ENCODE measurements around the gene COA7. TPM values are rescaled to one million over a fixed set of nuclear protein-coding genes. Genes with fewer than 3 reads are reported as not detected.

The COA7 gene
- total and polyA plus RNA-seq, 2 of the 8 experiments (the other 6 are each of a cell fraction or from before 2014, with no cell fraction given): 23.2 to 61.8 TPM

DNA sequence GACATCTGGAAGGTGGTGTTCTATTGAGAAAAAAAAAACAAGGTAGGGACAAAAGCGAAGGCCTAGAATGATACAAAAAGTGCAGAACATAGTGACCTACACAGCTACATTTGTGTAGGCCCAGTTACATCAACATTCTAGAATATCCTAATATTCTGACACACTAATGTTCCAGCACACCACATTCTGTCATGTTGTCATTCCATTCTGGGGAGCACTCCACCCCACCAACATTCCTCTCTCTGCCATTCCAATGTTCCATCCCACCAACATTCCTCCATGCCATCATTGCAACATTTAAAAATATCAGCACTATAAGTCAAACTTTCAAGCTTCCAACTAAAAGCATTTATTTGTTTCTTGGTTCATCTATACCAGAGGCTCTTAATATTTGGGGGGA, 28.5 kb downstream of the COA7 start:
- Histone ChIP-seq H3K9ac (replicated peaks in 1 of 4; ENCODE audit: extremely low read depth in 1 of 4, low read depth in 3 of 4, low read length in 3 of 4) (no peak overlapping the region), H3K4me1 (replicated peaks in 1 of 4; ENCODE audit: control insufficient read depth in 3 of 4, insufficient read depth in 4 of 4, low read length in 3 of 4) (peaks cover 0 to 3% (median 0%) of the 10 kb centered on the region in 4 experiments; a peak in 3 of 7 replicates), H3K14ac (ENCODE audit: insufficient read length) (no peak overlapping the region), H3K23me2 (ENCODE audit: low read depth, low read length) (no peaks in the 10 kb centered on the region), H3K4ac (replicated peaks; ENCODE audit: insufficient read length, low read depth, low read length) (no peak overlapping the region), H3K27me3 (replicated peaks in 1 of 4; ENCODE audit: control insufficient read depth in 3 of 4, extremely low read depth in 1 of 4, insufficient read depth in 3 of 4, low read length in 3 of 4) (no peaks in the 10 kb centered on the region), H2AK5ac (ENCODE audit: low read depth, low read length) (no peak overlapping the region), H3K79me2 (ENCODE audit: control insufficient read depth in 1 of 2, insufficient read depth in 2 of 2, low read length in 2 of 2) (no peaks in the 10 kb centered on the region), H2BK12ac (ENCODE audit: low read depth, low read length) (no peak overlapping the region), H3K36me3 (ENCODE audit: control insufficient read depth in 2 of 4, insufficient read depth in 4 of 4, low read length in 3 of 4) (no peaks in the 10 kb centered on the region), H2BK5ac (ENCODE audit: low read depth, low read length) (no peak overlapping the region), H3K4me2 (ENCODE audit: insufficient read depth in 1 of 2, low read depth in 2 of 2, low read length in 2 of 2) (no peak overlapping the region), H2AFZ (ENCODE audit: low read length) (no peak overlapping the region), H4K5ac (ENCODE audit: insufficient read length, low read depth, low read length) (no peak overlapping the region), H4K8ac (ENCODE audit: extremely low read depth, insufficient read depth, low read length) (no peak overlapping the region), H2BK120ac (replicated peaks; ENCODE audit: low read depth, low read length) (no peak overlapping the region), H2BK20ac (ENCODE audit: low read length) (no peak overlapping the region), H3K9me3 (ENCODE audit: insufficient read depth in 2 of 2, low read depth in 1 of 2, low read length in 1 of 2) (no peaks in the 10 kb centered on the region), H4K20me1 (replicated peaks in 1 of 2; ENCODE audit: control insufficient read depth in 1 of 2, insufficient read depth in 2 of 2, low read length in 2 of 2) (no peaks in the 10 kb centered on the region), H4K91ac (replicated peaks; ENCODE audit: insufficient read length, low read length) (no peak overlapping the region), H2BK15ac (ENCODE audit: low read length) (0 out of 2 replicates have a peak overlapping the region, but pooled peaks have one; percentile 76), H3K27ac (ENCODE audit: low read depth, low read length) (no peak overlapping the region), H3K79me1 (ENCODE audit: low read depth, low read length) (no peaks in the 10 kb centered on the region), H3K4me3 (ENCODE audit: extremely low read depth in 1 of 4, insufficient read depth in 2 of 4, low read depth in 3 of 4, low read length in 4 of 4) (no peak overlapping the region), H3K23ac (ENCODE audit: insufficient read length) (no peak overlapping the region), H3K56ac (replicated peaks; ENCODE audit: insufficient read length, low read depth, low read length) (no peak overlapping the region), H3K18ac (ENCODE audit: extremely low read depth, low read length) (no peak overlapping the region)
- DNase-seq (ENCODE audit: low read depth in 1 of 2, low spot score in 2 of 2) (no peak), FAIRE-seq (no peak)
- TF ChIP-seq TAF1 (IDR thresholded peaks at IDR 0.05; ENCODE audit: low read depth, low read length) (no peak), CTCF (IDR thresholded peaks at IDR 0.05; ENCODE audit: control extremely low read depth in 1 of 3, insufficient read depth in 1 of 3, low read depth in 1 of 3, low read length in 3 of 3) (no peak), SP1 (IDR thresholded peaks at IDR 0.05; ENCODE audit: low read depth, low read length) (no peak), HDAC6 (IDR thresholded peaks at IDR 0.05; ENCODE audit: low read depth, low read length) (no peak), SP2 (IDR thresholded peaks at IDR 0.05; ENCODE audit: low read length) (no peak), SP4 (IDR thresholded peaks at IDR 0.05; ENCODE audit: low read length) (no peak), KDM5A (IDR thresholded peaks at IDR 0.05; ENCODE audit: low read length) (no peak), TCF12 (IDR thresholded peaks at IDR 0.05; ENCODE audit: low read depth, low read length) (no peak), PHF8 (conservative IDR thresholded peaks at IDR 0.05; ENCODE audit: low read depth, low read length) (no peak), MAX (IDR thresholded peaks at IDR 0.05) (no peak), HDAC2 (IDR thresholded peaks at IDR 0.05; ENCODE audit: borderline replicate concordance in 1 of 2, low read depth in 2 of 2, low read length in 2 of 2) (no peak), GTF2F1 (IDR thresholded peaks at IDR 0.05; ENCODE audit: borderline replicate concordance, low read depth, low read length) (no peak)
- CTCF ChIA-PET (ENCODE audit: partially characterized antibody): interaction anchor here (0.6 to 2.0 kb wide), 5 partner anchors 10 to 192 kb away, joined by 3 to 6 read pairs (median 4); partner anchors contain the start of gene SHISAL2A
- 86% methylated on average over 1 of the region's 1 CpG; no CpG with 5 or more reads in 1 of the 2 experiments for WGBS, 2 experiments (ENCODE audit: extremely low coverage in 1 of 2, insufficient coverage in 1 of 2, insufficient read length in 1 of 2, insufficient replicate concordance in 2 of 2, low coverage in 1 of 2, low lambda C conversion rate in 2 of 2, missing lambda C conversion rate in 1 of 2)
- POLR2A ChIA-PET (ENCODE audit: partially characterized antibody): interaction anchor here (1.1 kb wide), 1 partner anchor 117 kb away, joined by 3 read pairs; the partner anchor contains the start of gene TUT4
